Lower lobe of right lung (tissue), 2 donors: ENCODE results near the gene DUSP9. TPM values are rescaled to one million over a fixed set of nuclear protein-coding genes. Genes with fewer than 3 reads are reported as not detected.
A peak's percentile ranks its signal among the peaks of the same experiment; 100 is the strongest.
"Not testable (repeated sequence)": the region's sequence is repeated elsewhere in the genome, so short reads cannot be mapped to it uniquely, and the experiment has no call there.

Experiments
- ATAC-seq, 2 donors: fragments of 200-7000 bp; cut with Tn5 transposase; one replicate each; pipeline ENCODE4 v1.9.1; 2020 to 2022; ENCODE audit warnings: mild to moderate bottlenecking in 2 of 2, moderate library complexity in 2 of 2
- DNase-seq: peaks from one replicate; pipeline ENCODE4 v3.0.0-alpha.2; 2020
- H3K27ac ChIP-seq: fragments of 200-600 bp; one replicate; pipeline ENCODE4 v1.8.0; 2022
- H3K27me3 ChIP-seq: fragments of 200-600 bp; one replicate; pipeline ENCODE4 v1.8.0; 2022; ENCODE audit warnings: low read depth
- H3K36me3 ChIP-seq: fragments of 200-600 bp; one replicate; pipeline ENCODE4 v1.8.0; 2022; ENCODE audit warnings: mild to moderate bottlenecking
- H3K4me1 ChIP-seq: fragments of 200-600 bp; one replicate; pipeline ENCODE4 v1.8.0; 2022
- H3K4me3 ChIP-seq: fragments of 200-600 bp; one replicate; pipeline ENCODE4 v1.8.0; 2022; ENCODE audit warnings: mild to moderate bottlenecking
- H3K9me3 ChIP-seq: fragments of 200-600 bp; one replicate; pipeline ENCODE4 v1.8.0; 2022
- intact Hi-C: fragments of 100-400 bp; cut with DNase I; formaldehyde crosslinking; loops from one replicate; pipeline ENCODE4 v1.11.0; 2022
- total RNA-seq: library from RNA; stranded (reverse); fragmentation: NEBNext Ultra II Directional; extraction: Animal tissue kit (Norgen Biotek cat#: 25700); gene quantifications from one replicate; pipeline ENCODE4 v1.2.1, GENCODE V29; 2021
- TF ChIP-seq, protein P1 (sequence below): fragments of 200-600 bp; IDR thresholded peaks from one replicate; pipeline ENCODE4 v1.8.0; 2022; ENCODE audit warnings: antibody characterized with exemption, mild to moderate bottlenecking
- donor health status: DM: no; HTN: yes; CAD: no; lungs with severe emphysema.

The DUSP9 gene
- total RNA-seq, 1 donor from 2014 or later: not detected

DNA sequence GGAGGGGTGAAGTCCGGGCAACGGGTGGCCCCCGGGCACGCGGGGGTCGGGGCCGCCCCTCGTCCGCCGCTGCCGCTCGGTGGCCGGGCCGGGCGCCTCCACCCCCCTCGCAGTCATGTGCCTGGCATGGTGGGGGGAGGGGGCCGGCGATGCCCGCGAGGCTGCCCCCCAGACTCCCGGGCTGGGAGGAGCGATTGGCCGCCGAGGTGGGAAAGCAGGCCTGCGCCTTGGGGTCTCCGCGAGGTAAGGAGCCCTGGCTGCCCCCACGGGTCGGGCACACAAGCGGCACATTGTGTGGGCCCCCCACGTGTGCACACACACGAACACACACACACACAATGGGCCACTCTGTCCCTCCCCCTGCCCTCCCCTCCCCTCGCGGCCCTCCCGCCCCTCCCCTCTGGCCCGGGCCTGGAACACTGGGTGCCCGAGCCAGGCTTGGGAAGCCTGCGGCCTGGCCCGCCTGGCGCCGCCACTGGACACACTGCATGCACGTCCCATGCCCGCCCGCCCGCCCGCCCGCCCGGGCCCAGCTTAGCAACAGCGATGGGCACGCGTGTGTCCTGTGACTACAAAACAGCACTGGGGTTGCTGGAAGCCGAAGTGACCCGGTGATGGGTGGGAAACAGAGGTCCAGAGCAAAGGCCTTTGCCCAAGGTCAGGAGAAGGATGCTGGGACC lies 42.0 kb downstream of the DUSP9 start:
- no peaks in the 10 kb centered on the region for H3K27me3 ChIP-seq
- H3K27ac ChIP-seq: no peak overlapping the region
- H3K4me3 ChIP-seq: peak overlapping the region; percentile 23
- no peaks in the 10 kb centered on the region for H3K9me3 ChIP-seq
- DNase-seq (no peak), ATAC-seq (no peak)
- H3K4me1 ChIP-seq: no peaks in the 10 kb centered on the region
- TF ChIP-seq, protein P1, sequence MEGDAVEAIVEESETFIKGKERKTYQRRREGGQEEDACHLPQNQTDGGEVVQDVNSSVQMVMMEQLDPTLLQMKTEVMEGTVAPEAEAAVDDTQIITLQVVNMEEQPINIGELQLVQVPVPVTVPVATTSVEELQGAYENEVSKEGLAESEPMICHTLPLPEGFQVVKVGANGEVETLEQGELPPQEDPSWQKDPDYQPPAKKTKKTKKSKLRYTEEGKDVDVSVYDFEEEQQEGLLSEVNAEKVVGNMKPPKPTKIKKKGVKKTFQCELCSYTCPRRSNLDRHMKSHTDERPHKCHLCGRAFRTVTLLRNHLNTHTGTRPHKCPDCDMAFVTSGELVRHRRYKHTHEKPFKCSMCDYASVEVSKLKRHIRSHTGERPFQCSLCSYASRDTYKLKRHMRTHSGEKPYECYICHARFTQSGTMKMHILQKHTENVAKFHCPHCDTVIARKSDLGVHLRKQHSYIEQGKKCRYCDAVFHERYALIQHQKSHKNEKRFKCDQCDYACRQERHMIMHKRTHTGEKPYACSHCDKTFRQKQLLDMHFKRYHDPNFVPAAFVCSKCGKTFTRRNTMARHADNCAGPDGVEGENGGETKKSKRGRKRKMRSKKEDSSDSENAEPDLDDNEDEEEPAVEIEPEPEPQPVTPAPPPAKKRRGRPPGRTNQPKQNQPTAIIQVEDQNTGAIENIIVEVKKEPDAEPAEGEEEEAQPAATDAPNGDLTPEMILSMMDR: no peak
- intact Hi-C loops: no loop called here
- no peaks in the 10 kb centered on the region for H3K36me3 ChIP-seq

DNA sequence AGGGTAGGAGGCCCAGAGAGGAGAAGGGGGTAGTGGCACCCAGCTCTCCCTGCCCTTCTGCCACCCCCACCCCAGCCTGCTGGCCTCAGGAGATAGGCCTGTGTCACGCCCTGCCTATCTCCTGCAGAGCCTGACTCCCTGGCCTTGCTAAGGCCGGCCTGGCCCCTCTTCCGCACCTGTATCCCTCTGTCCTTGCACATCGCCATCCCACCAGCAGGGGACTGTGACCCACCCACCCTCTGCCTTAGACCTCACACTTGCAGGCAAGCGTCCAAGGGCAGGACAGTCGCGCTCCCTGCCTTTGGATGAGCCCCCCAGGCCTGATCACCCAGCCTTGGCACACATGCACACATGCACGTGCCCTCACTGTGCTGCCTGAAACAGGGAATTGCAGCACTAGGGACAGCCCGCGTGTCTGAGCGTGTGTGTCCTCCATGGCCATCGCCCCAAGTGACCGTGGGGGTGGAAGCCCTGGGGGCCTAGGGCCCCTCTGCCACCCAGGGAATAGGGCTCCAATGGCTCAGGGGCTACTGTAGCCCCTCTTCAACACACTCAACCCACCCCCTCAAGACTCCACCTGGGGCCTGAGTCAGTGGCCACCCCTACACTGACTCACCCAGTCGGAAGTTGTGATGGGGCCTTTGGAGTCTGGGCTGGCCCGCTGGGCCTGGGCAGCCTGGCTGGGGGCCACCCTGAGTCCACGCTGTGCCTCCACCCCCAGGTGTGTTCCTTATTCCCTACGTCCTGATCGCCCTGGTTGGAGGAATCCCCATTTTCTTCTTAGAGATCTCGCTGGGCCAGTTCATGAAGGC lies 42.9 kb downstream of the DUSP9 start:
- H3K4me1 ChIP-seq: no peaks in the 10 kb centered on the region
- no peak overlapping the region for H3K27ac ChIP-seq
- no peak for ATAC-seq
- intact Hi-C loops: no loop called here
- H3K27me3 ChIP-seq: no peaks in the 10 kb centered on the region
- no peak for DNase-seq
- TF ChIP-seq, protein P1: no peak
- no peaks in the 10 kb centered on the region for H3K36me3 ChIP-seq
- H3K4me3 ChIP-seq: no peak overlapping the region
- H3K9me3 ChIP-seq: no peaks in the 10 kb centered on the region

DNA sequence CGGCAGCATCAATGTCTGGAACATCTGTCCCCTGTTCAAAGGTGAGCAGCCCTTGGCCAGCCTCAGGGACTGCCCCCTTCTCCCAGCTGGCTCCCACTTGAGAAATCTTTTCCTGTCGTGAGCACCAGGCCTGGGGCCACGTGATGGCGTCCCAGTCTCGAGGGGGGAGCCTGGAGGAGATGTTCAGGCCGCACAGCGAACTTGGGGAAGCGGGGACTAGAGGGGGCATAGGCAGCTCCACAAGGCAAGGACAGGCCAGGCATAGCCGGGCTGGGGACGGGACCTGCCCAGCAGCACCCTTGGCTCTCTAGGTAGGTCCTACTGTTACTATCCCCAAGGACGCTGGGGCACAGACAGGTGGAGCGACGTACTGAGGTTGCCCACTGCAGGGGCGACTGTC lies 43.5 kb downstream of the DUSP9 start:
- no peak for ATAC-seq
- Histone ChIP-seq H3K27ac (no peak overlapping the region), H3K4me3 (no peak overlapping the region), H3K36me3 (no peaks in the 10 kb centered on the region), H3K4me1 (no peaks in the 10 kb centered on the region), H3K27me3 (no peaks in the 10 kb centered on the region), H3K9me3 (no peaks in the 10 kb centered on the region)
- intact Hi-C loops: no loop called here
- no peak for DNase-seq
- TF ChIP-seq, protein P1: no peak

DNA sequence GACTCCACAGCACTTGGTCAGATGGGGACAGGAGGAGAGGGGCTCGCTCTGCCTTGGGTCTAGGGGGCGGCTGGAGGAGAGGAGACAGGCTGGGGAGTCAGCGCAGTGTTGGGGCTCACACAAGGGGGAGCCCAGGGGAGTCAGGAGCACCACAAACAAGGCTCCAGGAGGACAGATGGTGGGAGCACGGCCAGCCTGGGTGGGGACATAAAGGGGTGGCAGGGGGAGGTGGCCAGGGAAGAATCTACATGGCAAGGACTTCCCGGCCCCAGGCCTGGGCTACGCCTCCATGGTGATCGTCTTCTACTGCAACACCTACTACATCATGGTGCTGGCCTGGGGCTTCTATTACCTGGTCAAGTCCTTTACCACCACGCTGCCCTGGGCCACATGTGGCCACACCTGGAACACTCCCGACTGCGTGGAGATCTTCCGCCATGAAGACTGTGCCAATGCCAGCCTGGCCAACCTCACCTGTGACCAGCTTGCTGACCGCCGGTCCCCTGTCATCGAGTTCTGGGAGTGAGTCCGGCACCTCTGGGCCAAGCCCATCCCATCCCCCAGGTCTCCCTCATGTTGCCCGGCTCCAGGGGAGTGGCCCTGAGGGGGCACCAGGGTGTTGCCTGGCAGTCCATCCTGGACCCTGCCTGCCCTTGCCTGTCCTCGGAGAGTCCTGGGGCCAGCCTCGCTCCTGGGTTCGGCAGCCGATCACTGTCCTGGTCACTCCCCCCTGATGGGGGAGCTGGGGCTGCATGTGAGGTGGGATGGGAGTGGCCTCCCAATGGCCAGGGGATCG lies 44.2 kb downstream of the DUSP9 start:
- H3K27ac ChIP-seq, H3K36me3 ChIP-seq, intact Hi-C loops, H3K9me3 ChIP-seq, DNase-seq, H3K27me3 ChIP-seq, H3K4me1 ChIP-seq, ATAC-seq, H3K4me3 ChIP-seq: not testable (repeated sequence)

DNA sequence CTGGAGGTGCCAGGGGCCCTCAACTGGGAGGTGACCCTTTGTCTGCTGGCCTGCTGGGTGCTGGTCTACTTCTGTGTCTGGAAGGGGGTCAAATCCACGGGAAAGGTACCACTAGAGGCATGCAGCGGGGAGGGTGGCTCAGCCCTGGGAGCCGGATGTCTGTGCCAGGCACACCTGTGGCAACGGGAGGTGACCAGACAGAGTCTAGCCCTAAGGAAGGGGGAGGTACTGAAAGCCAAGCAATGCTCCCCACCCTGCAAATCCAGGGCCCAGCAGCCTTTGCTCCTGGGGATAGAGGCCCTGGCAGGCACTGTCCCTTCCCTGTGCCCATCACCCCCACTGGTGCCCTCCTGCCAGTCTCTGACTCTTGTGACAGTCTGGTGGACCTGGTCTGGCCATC lies 45.0 kb downstream of the DUSP9 start:
- no peak for DNase-seq
- Histone ChIP-seq H3K4me3 (no peak overlapping the region), H3K27me3 (no peaks in the 10 kb centered on the region), H3K36me3 (no peaks in the 10 kb centered on the region), H3K9me3 (no peaks in the 10 kb centered on the region), H3K4me1 (no peaks in the 10 kb centered on the region), H3K27ac (no peak overlapping the region)
- intact Hi-C loops: no loop called here
- ATAC-seq: no peak
- TF ChIP-seq, protein P1: no peak
